GM12872 (cell line): ENCODE results near the gene NSG1.
A peak's percentile ranks its signal among the peaks of the same experiment; 100 is the strongest.

Source experiments
- TF ChIP-seq, protein P1 (sequence below): IDR thresholded peaks from 3 replicates; pipeline ENCODE4 v1.5.1; 2011; ENCODE audit warnings: low read depth, mild to moderate bottlenecking, low read length, moderate library complexity; ENCODE audit not compliant: insufficient read depth

The NSG1 gene

DNA sequence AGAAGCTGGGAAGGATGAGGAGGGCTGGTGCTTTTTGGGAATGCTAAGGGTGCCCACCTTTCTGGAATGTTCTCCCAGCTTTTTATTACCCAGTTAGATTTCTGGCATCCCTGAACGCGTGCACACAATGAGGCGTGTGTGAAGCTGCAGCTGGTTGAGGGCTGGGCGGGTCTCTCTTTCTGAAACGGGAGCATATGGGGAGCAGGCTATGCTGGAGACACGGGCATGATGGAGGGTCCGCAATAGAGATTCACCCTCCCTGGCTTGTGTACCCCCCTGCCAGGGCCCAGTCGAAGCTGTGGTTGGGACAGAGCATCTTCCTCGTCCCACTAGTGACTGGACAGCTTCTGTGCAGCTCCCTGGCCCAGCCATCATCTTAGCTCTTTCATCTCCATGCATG is 8.5 kb downstream of the NSG1 start:
- TF ChIP-seq, protein P1, sequence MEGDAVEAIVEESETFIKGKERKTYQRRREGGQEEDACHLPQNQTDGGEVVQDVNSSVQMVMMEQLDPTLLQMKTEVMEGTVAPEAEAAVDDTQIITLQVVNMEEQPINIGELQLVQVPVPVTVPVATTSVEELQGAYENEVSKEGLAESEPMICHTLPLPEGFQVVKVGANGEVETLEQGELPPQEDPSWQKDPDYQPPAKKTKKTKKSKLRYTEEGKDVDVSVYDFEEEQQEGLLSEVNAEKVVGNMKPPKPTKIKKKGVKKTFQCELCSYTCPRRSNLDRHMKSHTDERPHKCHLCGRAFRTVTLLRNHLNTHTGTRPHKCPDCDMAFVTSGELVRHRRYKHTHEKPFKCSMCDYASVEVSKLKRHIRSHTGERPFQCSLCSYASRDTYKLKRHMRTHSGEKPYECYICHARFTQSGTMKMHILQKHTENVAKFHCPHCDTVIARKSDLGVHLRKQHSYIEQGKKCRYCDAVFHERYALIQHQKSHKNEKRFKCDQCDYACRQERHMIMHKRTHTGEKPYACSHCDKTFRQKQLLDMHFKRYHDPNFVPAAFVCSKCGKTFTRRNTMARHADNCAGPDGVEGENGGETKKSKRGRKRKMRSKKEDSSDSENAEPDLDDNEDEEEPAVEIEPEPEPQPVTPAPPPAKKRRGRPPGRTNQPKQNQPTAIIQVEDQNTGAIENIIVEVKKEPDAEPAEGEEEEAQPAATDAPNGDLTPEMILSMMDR = no peak

DNA sequence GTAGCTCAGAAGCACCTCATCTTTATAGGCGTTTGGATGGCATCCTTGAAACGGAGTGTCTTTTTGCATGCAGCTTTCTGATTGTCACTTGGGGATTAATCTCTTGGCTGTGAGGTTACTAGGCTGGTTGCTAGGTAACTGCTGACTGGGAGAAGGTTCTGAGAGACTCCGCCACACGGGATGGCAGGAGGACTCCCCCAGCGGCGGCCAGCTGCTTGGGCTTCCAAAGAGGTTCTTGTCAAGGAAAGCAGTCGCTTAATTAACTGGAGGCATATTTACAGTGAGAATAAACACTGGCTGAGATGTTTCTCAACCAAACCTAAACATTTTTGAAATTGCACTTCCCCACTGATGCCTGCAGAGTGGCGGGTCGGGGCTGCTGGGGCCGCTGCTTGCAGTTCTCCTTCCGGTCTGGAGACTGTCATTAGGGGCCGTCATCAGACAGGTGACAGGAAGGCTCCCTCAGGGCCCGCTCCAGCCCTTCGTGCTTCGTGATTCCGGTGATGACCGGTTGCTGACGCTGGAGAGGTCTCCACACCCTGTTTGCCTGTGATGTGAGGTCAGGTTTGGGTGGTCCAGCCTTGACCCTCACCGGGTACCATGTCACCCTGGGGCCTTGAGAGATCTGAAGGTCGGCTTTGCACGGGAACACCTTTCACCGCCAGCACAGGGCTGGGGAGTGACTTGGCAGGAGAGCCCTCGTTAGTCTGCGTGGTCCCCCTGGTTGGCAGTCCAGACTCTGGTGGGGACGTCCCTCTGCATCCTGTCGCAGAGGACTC is 9.1 kb downstream of the NSG1 start:
- TF ChIP-seq, protein P1 = peak; percentile 30; the same call in 1 of the 3 replicates

DNA sequence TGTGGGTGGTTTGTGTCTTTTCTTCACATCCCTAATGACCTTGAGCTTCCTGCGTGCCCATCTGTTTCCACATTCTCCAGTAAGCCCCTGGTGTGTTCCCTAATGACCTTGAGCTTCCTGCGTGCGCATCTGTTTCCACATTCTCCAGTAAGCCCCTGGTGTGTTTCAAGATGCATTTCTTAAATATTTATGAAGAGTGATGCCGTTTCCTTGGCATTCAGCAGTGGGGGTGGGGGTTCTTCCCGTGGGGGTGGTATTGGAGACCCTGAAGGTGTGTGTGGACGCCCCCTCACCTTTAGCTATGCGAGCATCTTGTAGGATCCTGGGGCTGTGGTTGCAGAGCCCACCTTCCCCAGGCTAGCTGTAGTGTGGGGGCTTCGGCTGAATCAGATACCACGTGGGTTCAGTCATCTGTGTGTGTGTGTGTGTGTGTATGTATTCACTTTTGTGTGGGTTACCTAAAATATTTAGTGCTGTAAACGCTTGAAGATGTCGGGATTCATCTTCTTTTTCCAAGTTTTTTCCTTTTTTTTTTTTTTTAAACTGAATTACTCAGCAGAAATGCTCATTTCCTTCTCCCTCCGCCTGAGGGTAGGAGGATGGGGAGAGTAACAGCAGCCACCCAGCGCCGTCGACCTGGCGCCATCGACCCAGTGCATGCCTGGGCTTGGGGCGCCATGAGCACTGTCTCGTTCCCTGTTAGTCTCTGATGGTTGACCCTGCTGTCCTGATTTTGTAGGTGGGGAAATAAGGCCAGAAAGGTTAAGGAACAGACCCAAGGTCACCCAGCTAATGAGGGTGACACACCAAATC is 9.9 kb downstream of the NSG1 start:
- TF ChIP-seq, protein P1 = no peak

DNA sequence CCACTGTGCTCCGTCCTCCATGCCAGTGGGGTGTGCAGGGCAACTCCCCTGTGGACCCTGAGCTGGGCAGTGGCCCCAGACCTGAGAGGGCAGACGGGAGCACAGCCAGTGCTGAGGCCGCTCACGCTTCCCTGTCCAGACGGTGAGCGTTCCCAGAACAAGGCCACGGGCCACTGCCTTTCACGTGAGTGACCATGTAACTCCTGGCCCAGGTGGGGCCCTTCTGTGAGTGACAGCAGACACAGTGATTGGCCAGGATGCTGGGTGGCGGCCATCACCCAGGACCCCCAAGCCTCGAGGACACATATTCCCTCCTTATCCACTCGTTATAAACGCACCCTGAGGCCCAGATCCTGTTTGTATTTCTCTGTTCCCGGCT is 10.5 kb downstream of the NSG1 start:
- TF ChIP-seq, protein P1 = no peak

DNA sequence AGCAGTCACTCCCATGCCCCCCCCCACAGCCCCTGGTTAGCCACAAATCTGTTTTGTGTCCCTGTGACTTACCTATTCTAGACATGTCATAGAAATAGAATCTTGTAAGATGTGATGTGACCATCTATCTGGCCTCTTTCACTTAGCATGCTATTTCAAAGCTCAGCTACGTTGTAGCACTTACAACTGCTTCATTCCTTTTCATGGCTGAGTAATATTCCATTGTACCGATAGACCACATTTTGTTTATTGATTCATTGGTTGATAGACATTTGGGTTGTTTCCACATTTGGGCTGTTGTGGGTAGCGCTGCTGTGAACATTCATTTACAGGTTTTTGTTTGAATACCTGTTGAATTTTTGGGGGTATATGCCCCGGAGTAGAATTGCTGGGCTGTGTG is 11.5 kb downstream of the NSG1 start:
- TF ChIP-seq, protein P1 = no peak

DNA sequence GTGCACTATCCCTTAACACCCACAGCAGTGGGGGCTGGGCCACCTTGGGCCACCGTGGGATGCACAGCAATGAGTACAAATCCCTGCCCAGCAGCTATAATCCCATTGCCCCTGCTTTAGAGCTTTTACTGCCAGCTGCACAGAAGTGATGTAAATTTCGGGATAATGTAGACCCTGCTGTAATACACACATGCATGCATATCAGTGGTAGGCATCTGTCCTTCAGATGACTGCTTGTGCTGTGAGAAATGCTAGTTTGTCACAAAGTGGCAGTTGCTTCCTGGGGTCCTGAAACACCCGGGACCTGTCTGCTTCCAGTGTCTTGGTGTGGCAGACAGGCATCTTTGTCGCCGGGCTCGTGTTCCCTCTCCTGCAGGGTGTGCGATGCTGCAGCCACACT is 14.1 kb downstream of the NSG1 start:
- TF ChIP-seq, protein P1 = no peak

DNA sequence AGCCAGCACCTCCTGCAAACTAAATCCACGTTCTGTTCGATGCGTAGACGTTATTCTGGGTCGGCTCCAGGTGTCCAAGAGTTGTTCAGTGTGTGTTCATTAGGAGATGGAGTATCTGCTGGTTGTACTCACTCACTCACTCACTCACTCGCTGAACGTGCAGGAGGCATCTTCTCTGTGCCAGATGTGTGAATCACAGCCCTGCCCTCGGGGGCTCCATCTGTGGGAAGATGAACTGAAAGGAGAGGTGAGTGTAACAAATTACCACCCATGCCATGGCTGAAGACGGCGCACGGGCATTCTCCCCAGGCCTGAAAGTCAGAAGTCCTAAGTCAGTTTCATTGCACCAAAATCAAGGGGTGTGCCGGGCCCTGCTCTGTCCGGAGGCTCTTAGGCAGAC is 16.1 kb downstream of the NSG1 start:
- TF ChIP-seq, protein P1 = no peak
